OCI-LY7 (cell line): ENCODE measurements around the gene TXNL4B. TPM values are rescaled to one million over a fixed set of nuclear protein-coding genes. Genes with fewer than 3 reads are reported as not detected.

Experiments used
- BruUV-seq: library from RNA; stranded (reverse); fragments of 400-500 nt; replicated peaks from 2 replicates; lab custom pipeline; 2021; lab: Mats Ljungman, UMichigan
- CTCF ChIA-PET: fragments of 300-600 bp; sonication (Branson Sonifier 250); formaldehyde crosslinking; loops from one replicate; lab custom pipeline; 2022; ENCODE audit warnings: antibody characterized with exemption; ENCODE audit not compliant: unreplicated experiment; lab: Charles Lee
- POLR2A ChIA-PET: fragments of 300-600 bp; sonication (Branson Sonifier 250); formaldehyde crosslinking; loops from one replicate; lab custom pipeline; 2022; ENCODE audit warnings: antibody characterized with exemption; lab: Charles Lee
- DNase-seq: peaks from one replicate; pipeline ENCODE4 v3.0.0-alpha.2; 2015; ENCODE audit warnings: low spot score
- H2AFZ ChIP-seq: fragments of 200-600 bp; sonication (generic), shearing (Covaris generic); 2 replicates; pipeline ENCODE4 v1.6.1; 2014; ENCODE audit warnings: mild to moderate bottlenecking, antibody characterized with exemption, low read length, moderate library complexity
- H3K27ac ChIP-seq: fragments of 200-600 bp; sonication (generic); 2 replicates; pipeline ENCODE4 v1.5.1; 2014; ENCODE audit warnings: mixed run types, low read depth, mild to moderate bottlenecking, moderate library complexity, low read length, inconsistent platforms; ENCODE audit not compliant: poor library complexity, severe bottlenecking
- H3K36me3 ChIP-seq: fragments of 200-600 bp; sonication (generic); 2 replicates; pipeline ENCODE4 v1.6.1; 2014; ENCODE audit warnings: mild to moderate bottlenecking, antibody characterized with exemption, low read length, moderate library complexity, mixed read lengths; ENCODE audit not compliant: insufficient read depth
- H3K4me1 ChIP-seq: fragments of 200-600 bp; sonication (generic); 2 replicates; pipeline ENCODE4 v1.5.1; 2014; ENCODE audit warnings: mild to moderate bottlenecking, low read length; ENCODE audit not compliant: insufficient read depth, poor library complexity, severe bottlenecking
- H3K4me2 ChIP-seq: fragments of 200-600 bp; sonication (generic); 2 replicates; pipeline ENCODE4 v1.6.1; 2014; ENCODE audit warnings: mild to moderate bottlenecking, low read length
- H3K4me3 ChIP-seq: fragments of 200-600 bp; sonication (generic); 2 replicates; pipeline ENCODE4 v1.5.1; 2014; ENCODE audit warnings: mild to moderate bottlenecking, low read depth, low read length; ENCODE audit not compliant: poor library complexity, severe bottlenecking
- H3K79me2 ChIP-seq: fragments of 200-600 bp; sonication (generic); 2 replicates; pipeline ENCODE4 v1.6.1; 2016; ENCODE audit warnings: low read depth, mild to moderate bottlenecking, low read length, moderate library complexity, mixed read lengths; ENCODE audit not compliant: insufficient read depth
- H3K9me2 ChIP-seq: fragments of 200-600 bp; sonication (generic); 2 replicates; pipeline ENCODE4 v1.6.1; 2016; ENCODE audit warnings: mild to moderate bottlenecking, low read length, mixed read lengths; ENCODE audit not compliant: insufficient read depth
- H3K9me3 ChIP-seq: fragments of 200-600 bp; sonication (generic); 2 replicates; pipeline ENCODE4 v1.6.1; 2014; ENCODE audit warnings: mild to moderate bottlenecking, mixed run types, low read length, mixed read lengths
- H4K20me1 ChIP-seq: fragments of 200-600 bp; sonication (generic); 2 replicates; pipeline ENCODE4 v1.6.1; 2014; ENCODE audit warnings: mild to moderate bottlenecking, antibody characterized with exemption, low read length, moderate library complexity, mixed read lengths; ENCODE audit not compliant: insufficient read depth
- EZH2phosphoT487 ChIP-seq: fragments of 200-600 bp; sonication (generic); IDR thresholded peaks from 2 replicates; pipeline ENCODE4 v1.6.1; 2018; ENCODE audit warnings: low read depth, borderline replicate concordance, mild to moderate bottlenecking, mixed run types, antibody characterized with exemption, low read length, moderate library complexity, mixed read lengths
- intact Hi-C: fragments of 100-400 bp; cut with micrococcal nuclease; formaldehyde crosslinking; loops from one replicate; pipeline ENCODE4 v1.10.0; 2022; ENCODE audit not compliant: unreplicated experiment
- total RNA-seq, 2 experiments: library from RNA; depleted of rRNA in 1 of 2; stranded (reverse); fragments of >200 nt in 1 of 2; shearing (Covaris generic) in 1 of 2; gene quantifications; 2 replicates each; pipeline ENCODE4 v1.2.3, GENCODE V29; 2014 to 2022
- TF ChIP-seq, protein P1 (sequence below): fragments of 200-600 bp; sonication (generic); conservative IDR thresholded peaks from 2 replicates; pipeline ENCODE4 v1.5.1; 2014; ENCODE audit warnings: mild to moderate bottlenecking, antibody characterized with exemption, low read length, moderate library complexity, mixed read lengths

TXNL4B gene
- total RNA-seq, 2 experiments from 2014 or later = 7.9 to 14.5 TPM

DNA sequence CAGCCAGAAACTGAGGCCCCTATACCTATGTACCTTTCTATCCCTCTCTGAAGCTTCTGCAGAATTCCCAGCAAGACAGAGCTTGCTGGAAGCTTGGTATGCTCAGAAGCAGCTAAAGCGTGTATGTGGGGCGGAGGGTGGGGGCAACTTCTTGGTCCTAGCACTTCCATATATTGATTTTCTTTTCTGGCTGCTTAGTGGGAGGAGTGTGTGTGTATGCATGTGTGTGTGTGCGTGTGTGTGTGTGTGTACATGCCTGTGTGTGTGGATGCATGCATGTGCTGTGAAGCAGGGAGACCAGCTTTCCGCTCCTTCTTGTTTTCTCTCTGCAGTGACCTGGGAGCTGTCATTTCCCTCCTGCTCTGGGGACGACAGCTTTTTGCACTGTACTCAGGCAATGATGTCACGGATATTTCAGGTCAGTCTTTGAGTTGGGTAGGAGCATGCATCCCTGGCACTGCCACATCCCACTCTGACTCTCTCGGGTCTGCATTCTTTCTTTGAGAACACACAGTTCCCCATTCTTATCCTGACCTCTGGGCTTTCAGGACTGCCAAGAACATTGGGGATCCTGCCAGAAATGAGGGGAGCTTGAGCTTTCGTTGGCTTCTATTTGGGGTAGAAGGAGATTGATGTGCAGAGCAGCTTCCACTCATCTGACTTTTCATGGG, 19.7 kb downstream of the TXNL4B start:
- H3K9me2 ChIP-seq = no peaks in the 10 kb centered on the region
- H3K36me3 ChIP-seq = no peaks in the 10 kb centered on the region
- no peaks in the 10 kb centered on the region for H3K79me2 ChIP-seq
- H3K4me1 ChIP-seq = no peaks in the 10 kb centered on the region
- DNase-seq = no peak
- H3K4me2 ChIP-seq = no peak overlapping the region
- CTCF ChIA-PET = no interaction called here
- no peaks in the 10 kb centered on the region for H3K9me3 ChIP-seq
- H4K20me1 ChIP-seq = no peaks in the 10 kb centered on the region
- TF ChIP-seq EZH2phosphoT487 = no peak
- TF ChIP-seq, protein P1, sequence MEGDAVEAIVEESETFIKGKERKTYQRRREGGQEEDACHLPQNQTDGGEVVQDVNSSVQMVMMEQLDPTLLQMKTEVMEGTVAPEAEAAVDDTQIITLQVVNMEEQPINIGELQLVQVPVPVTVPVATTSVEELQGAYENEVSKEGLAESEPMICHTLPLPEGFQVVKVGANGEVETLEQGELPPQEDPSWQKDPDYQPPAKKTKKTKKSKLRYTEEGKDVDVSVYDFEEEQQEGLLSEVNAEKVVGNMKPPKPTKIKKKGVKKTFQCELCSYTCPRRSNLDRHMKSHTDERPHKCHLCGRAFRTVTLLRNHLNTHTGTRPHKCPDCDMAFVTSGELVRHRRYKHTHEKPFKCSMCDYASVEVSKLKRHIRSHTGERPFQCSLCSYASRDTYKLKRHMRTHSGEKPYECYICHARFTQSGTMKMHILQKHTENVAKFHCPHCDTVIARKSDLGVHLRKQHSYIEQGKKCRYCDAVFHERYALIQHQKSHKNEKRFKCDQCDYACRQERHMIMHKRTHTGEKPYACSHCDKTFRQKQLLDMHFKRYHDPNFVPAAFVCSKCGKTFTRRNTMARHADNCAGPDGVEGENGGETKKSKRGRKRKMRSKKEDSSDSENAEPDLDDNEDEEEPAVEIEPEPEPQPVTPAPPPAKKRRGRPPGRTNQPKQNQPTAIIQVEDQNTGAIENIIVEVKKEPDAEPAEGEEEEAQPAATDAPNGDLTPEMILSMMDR = no peak
- intact Hi-C loops = no loop called here
- POLR2A ChIA-PET = interaction anchor here (1.6 to 2.2 kb wide), 2 partner anchors 13 to 19 kb away, joined by 3 to 7 read pairs; no protein-coding TSS in a partner anchor
- no peak overlapping the region for H3K27ac ChIP-seq
- H2AFZ ChIP-seq = no peak overlapping the region
- no TSS peak for BruUV-seq
- no peak overlapping the region for H3K4me3 ChIP-seq

- no peak overlapping the region for H3K4me3 ChIP-seq
- no peaks in the 10 kb centered on the region for H3K79me2 ChIP-seq
- H3K27ac ChIP-seq = no peak overlapping the region
- no peak for TF ChIP-seq EZH2phosphoT487
- TF ChIP-seq, protein P1 = no peak
- no peaks in the 10 kb centered on the region for H3K4me1 ChIP-seq
- no peaks in the 10 kb centered on the region for H3K9me2 ChIP-seq
- DNase-seq = no peak
- CTCF ChIA-PET = no interaction called here
- H2AFZ ChIP-seq = no peak overlapping the region
- no peak overlapping the region for H3K4me2 ChIP-seq
- POLR2A ChIA-PET = interaction anchor here (1.6 to 2.2 kb wide), 2 partner anchors 14 to 20 kb away, joined by 3 to 7 read pairs; no protein-coding TSS in a partner anchor
- no peaks in the 10 kb centered on the region for H3K9me3 ChIP-seq
- intact Hi-C loops = no loop called here
- no TSS peak for BruUV-seq
- no peaks in the 10 kb centered on the region for H3K36me3 ChIP-seq
- H4K20me1 ChIP-seq = no peaks in the 10 kb centered on the region
Measured at GRCh38 chr16:72072514-72073342, 20.7 kb downstream of the TXNL4B start.
